Karpas-422 (cell line): ENCODE data around the gene RELCH. TPM values are rescaled to one million over a fixed set of nuclear protein-coding genes. Genes with fewer than 3 reads are reported as not detected.

Experiments used
- DNase-seq: peaks from one replicate; pipeline ENCODE4 v3.0.0-alpha.2; 2015
- H2AFZ ChIP-seq: fragments of 200-600 bp; sonication (generic); 2 replicates; pipeline ENCODE4 v1.6.1; 2014; ENCODE audit warnings: antibody characterized with exemption, low read length, mixed read lengths
- H3K27ac ChIP-seq: fragments of 200-600 bp; sonication (generic); 2 replicates; pipeline ENCODE4 v1.5.1; 2014; ENCODE audit warnings: mild to moderate bottlenecking, low read length, moderate library complexity
- H3K27me3 ChIP-seq: fragments of 200-600 bp; sonication (generic); 2 replicates; pipeline ENCODE4 v1.6.1; 2014; ENCODE audit warnings: low read length, mixed read lengths
- H3K36me3 ChIP-seq: fragments of 200-600 bp; sonication (generic); 2 replicates; pipeline ENCODE4 v1.6.1; 2014; ENCODE audit warnings: low read length, mixed read lengths; ENCODE audit not compliant: insufficient read depth
- H3K4me1 ChIP-seq: fragments of 200-600 bp; sonication (generic); 2 replicates; pipeline ENCODE4 v1.6.1; 2014; ENCODE audit warnings: mild to moderate bottlenecking, low read length, mixed read lengths
- H3K4me2 ChIP-seq: fragments of 200-600 bp; sonication (generic); 2 replicates; pipeline ENCODE4 v1.6.1; 2014; ENCODE audit warnings: low read length, low read depth, mild to moderate bottlenecking; ENCODE audit not compliant: poor library complexity, severe bottlenecking
- H3K4me3 ChIP-seq: fragments of 200-600 bp; sonication (generic); 2 replicates; pipeline ENCODE4 v1.5.1; 2014; ENCODE audit warnings: mild to moderate bottlenecking, antibody characterized with exemption, low read length, mixed read lengths
- H3K79me2 ChIP-seq: fragments of 200-600 bp; sonication (generic); 2 replicates; pipeline ENCODE4 v1.6.1; 2014; ENCODE audit warnings: mild to moderate bottlenecking, low read length, mixed read lengths
- H3K9ac ChIP-seq: fragments of 200-600 bp; sonication (generic); 2 replicates; pipeline ENCODE4 v1.6.0; 2014; ENCODE audit warnings: low read length
- H3K9me2 ChIP-seq: fragments of 200-600 bp; sonication (generic), shearing (Covaris generic); replicated peaks from 2 replicates; pipeline ENCODE4 v1.6.0; 2014; ENCODE audit warnings: mild to moderate bottlenecking, low read length, moderate library complexity; ENCODE audit not compliant: insufficient read depth
- H3K9me3 ChIP-seq: fragments of 300-700, 200-600 bp; sonication (generic); 2 replicates; pipeline ENCODE4 v1.6.1; 2014; ENCODE audit warnings: low read length, mixed read lengths
- H4K20me1 ChIP-seq: fragments of 200-600 bp; sonication (generic); 2 replicates; pipeline ENCODE4 v1.6.1; 2014; ENCODE audit warnings: mild to moderate bottlenecking, antibody characterized with exemption, low read length, low read depth; ENCODE audit not compliant: insufficient read depth
- total RNA-seq: library from RNA; depleted of rRNA; stranded (reverse); fragments of >200 nt; shearing (Covaris generic); gene quantifications from 2 replicates; pipeline ENCODE4 v1.2.3, GENCODE V29; 2014; ENCODE audit warnings: low replicate concordance; rRNA removed

RELCH gene, protein sequence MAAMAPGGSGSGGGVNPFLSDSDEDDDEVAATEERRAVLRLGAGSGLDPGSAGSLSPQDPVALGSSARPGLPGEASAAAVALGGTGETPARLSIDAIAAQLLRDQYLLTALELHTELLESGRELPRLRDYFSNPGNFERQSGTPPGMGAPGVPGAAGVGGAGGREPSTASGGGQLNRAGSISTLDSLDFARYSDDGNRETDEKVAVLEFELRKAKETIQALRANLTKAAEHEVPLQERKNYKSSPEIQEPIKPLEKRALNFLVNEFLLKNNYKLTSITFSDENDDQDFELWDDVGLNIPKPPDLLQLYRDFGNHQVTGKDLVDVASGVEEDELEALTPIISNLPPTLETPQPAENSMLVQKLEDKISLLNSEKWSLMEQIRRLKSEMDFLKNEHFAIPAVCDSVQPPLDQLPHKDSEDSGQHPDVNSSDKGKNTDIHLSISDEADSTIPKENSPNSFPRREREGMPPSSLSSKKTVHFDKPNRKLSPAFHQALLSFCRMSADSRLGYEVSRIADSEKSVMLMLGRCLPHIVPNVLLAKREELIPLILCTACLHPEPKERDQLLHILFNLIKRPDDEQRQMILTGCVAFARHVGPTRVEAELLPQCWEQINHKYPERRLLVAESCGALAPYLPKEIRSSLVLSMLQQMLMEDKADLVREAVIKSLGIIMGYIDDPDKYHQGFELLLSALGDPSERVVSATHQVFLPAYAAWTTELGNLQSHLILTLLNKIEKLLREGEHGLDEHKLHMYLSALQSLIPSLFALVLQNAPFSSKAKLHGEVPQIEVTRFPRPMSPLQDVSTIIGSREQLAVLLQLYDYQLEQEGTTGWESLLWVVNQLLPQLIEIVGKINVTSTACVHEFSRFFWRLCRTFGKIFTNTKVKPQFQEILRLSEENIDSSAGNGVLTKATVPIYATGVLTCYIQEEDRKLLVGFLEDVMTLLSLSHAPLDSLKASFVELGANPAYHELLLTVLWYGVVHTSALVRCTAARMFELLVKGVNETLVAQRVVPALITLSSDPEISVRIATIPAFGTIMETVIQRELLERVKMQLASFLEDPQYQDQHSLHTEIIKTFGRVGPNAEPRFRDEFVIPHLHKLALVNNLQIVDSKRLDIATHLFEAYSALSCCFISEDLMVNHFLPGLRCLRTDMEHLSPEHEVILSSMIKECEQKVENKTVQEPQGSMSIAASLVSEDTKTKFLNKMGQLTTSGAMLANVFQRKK
- 39.4 and 91.9 TPM in 2 replicates for total RNA-seq

DNA sequence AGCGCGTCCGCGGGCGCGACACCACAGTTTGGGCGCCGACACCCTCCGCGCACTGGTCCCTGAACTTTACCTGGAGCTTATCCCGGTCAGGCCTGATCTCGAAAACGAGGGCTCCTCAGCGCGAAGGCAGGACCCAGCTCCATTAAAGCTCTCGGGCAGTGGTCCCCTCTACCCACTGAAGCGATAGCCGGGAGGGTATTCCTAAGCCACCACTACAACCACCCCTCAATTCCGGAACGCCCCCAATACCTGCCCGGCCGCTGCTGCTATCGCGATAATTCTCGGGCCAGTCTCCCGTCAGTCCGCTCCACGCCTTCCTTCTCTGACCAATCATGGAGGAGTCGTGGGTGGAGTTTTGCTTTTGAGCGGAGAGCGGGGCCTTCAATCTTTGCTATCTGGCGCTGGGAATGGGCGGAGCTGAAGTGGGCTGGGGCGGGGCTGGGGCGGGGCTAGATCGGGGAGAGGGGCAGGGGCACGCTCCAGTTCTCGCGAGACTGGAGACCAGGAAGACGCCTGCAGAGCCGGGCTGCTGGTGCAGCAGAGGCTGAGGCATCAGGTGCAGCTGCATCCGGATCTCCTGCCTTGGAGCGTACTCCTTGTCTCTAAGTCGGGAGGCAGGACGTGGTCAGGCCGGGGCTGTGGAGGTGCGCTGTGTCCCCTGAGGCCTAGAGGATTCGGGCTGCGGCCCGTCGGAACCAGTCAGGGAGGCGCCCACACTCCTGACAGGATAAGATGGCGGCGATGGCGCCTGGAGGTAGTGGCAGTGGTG is at the start of gene RELCH, which contains the start of gene PIGN:
Gene RELCH (plus strand): TSS at position 482 of the 769 bp plus-strand sequence. CDS start 251 bp downstream, at position 733.
Gene PIGN (minus strand): TSS at position 283 of the 769 bp plus-strand sequence. CDS start 25,703 bp downstream, outside the sequence.
- peaks cover 96% of the 10 kb centered on the region for H3K79me2 ChIP-seq

DNA sequence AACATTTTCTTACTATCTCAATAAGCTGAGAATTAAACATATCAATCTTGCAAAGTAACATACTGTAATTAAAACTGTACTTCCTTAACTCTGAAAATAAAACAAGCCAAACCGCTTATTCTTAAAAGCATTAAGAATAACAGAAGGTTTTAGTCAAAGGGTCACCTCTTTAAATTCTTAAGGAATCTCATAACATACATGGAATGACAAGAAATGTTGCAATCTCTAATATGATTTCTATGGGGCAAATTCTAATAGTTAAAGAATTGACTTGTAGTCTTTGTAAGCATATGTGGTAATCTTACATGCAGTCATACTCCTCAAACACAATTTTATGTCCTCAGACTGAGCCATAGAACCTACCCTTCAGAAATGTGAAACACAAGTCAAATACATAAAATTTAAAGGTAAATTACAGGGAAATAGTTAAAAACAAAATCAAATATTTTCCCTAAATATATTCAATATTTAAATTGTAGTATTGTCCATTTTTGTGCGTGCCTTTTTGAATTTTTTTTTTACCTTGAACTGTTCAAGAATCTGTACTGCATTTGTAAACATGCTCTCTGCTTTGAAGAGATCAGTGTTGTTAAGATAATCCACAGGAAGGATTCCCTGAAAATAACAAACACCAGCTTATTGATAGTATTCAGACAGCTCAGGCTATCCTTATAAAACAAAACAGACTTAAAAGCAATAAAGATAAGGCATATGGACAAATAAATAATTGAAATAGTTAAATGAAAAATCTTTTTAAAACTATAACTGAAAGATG is 48.4 kb upstream of the RELCH start:
- no peaks in the 10 kb centered on the region; the same call in 1 of the 2 replicates for H3K79me2 ChIP-seq
- peaks cover 17% of the 10 kb centered on the region; the same call in 1 of the 2 replicates for H3K36me3 ChIP-seq
- H3K4me2 ChIP-seq = no peak overlapping the region
- no peak for DNase-seq
- H3K27me3 ChIP-seq = no peaks in the 10 kb centered on the region
- no peak overlapping the region for H3K4me3 ChIP-seq
- H4K20me1 ChIP-seq = no peaks in the 10 kb centered on the region
- H3K9ac ChIP-seq = no peak overlapping the region
- H3K27ac ChIP-seq = no peak overlapping the region
- H3K4me1 ChIP-seq = no peaks in the 10 kb centered on the region
- H2AFZ ChIP-seq = no peak overlapping the region
- H3K9me2 ChIP-seq = no peaks in the 10 kb centered on the region
- H3K9me3 ChIP-seq = no peaks in the 10 kb centered on the region

More for the DNA sequence above, at the start of gene RELCH, which contains the start of gene PIGN:
- peak within 1 kb of the TSS; percentile 19 for H2AFZ ChIP-seq
- DNase-seq = peak; percentile 99
- peaks cover 28% of the 10 kb centered on the region for H3K36me3 ChIP-seq
- H4K20me1 ChIP-seq = peaks cover 16% of the 10 kb centered on the region
- H3K27me3 ChIP-seq = no peaks in the 10 kb centered on the region
- H3K4me1 ChIP-seq = peaks cover 51% of the 10 kb centered on the region
- peak within 1 kb of the TSS; percentile 84 for H3K4me2 ChIP-seq
- peak within 1 kb of the TSS; percentile 97 for H3K9ac ChIP-seq
- H3K27ac ChIP-seq = peak within 1 kb of the TSS; percentile 7; the same call in 1 of the 2 replicates
- peak within 1 kb of the TSS; percentile 95 for H3K4me3 ChIP-seq
- no peaks in the 10 kb centered on the region for H3K9me3 ChIP-seq
- H3K9me2 ChIP-seq = no peaks in the 10 kb centered on the region

DNA sequence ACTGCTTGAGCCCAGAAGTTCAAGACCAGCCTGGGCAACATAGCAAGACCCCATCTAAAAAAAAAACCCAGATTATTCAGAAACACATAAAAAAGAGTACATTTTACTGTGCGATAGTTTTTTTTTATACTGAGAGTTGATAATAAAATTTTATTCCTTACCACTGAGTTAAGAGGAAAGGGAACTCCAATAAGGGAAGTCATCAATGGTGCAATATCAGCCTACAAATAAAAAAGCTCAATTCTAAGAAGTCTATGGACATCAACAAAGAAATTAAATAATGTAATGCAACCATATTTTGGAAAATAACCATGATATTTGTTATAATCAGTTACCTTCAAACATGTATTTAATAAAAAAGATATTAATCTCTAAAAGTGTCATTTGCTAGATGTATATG is 46.8 kb upstream of the RELCH start:
- Histone ChIP-seq H3K9me2 (no peaks in the 10 kb centered on the region), H3K9me3 (no peaks in the 10 kb centered on the region), H3K27ac (no peak overlapping the region), H2AFZ (no peak overlapping the region), H3K4me2 (no peak overlapping the region), H3K4me3 (no peak overlapping the region), H3K27me3 (no peaks in the 10 kb centered on the region), H3K9ac (no peak overlapping the region), H3K4me1 (no peaks in the 10 kb centered on the region), H3K36me3 (peaks cover 25% of the 10 kb centered on the region; the same call in 1 of the 2 replicates), H3K79me2 (no peaks in the 10 kb centered on the region; the same call in 1 of the 2 replicates), H4K20me1 (no peaks in the 10 kb centered on the region)
- DNase-seq = no peak

DNA sequence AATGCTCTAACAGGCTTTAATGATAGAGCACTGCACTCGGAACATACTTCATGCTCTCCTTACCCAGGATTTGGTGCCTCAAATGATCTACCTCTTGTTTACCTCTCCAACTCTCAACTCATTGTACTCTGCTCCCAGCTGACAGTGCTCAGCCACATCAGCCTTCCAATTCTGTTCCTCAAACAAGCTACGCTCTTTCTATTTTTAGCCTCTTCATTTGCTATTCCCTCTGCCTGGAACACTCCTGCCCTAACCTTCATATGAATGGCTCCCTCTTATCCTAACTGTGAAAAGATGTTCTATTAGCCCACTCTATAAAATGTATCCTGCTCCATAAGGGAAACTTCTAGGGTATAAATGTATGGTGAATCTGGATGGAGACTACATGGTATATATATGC is 42.7 kb upstream of the RELCH start:
- Histone ChIP-seq H3K4me1 (no peaks in the 10 kb centered on the region), H3K4me2 (no peak overlapping the region), H3K9me3 (no peaks in the 10 kb centered on the region), H3K27me3 (no peaks in the 10 kb centered on the region), H3K79me2 (no peaks in the 10 kb centered on the region; the same call in 1 of the 2 replicates), H3K9me2 (no peaks in the 10 kb centered on the region), H3K27ac (no peak overlapping the region), H3K9ac (no peak overlapping the region), H3K36me3 (peaks cover 26% of the 10 kb centered on the region; the same call in 1 of the 2 replicates), H4K20me1 (no peaks in the 10 kb centered on the region), H3K4me3 (no peak overlapping the region), H2AFZ (no peak overlapping the region)
- DNase-seq = no peak

DNA sequence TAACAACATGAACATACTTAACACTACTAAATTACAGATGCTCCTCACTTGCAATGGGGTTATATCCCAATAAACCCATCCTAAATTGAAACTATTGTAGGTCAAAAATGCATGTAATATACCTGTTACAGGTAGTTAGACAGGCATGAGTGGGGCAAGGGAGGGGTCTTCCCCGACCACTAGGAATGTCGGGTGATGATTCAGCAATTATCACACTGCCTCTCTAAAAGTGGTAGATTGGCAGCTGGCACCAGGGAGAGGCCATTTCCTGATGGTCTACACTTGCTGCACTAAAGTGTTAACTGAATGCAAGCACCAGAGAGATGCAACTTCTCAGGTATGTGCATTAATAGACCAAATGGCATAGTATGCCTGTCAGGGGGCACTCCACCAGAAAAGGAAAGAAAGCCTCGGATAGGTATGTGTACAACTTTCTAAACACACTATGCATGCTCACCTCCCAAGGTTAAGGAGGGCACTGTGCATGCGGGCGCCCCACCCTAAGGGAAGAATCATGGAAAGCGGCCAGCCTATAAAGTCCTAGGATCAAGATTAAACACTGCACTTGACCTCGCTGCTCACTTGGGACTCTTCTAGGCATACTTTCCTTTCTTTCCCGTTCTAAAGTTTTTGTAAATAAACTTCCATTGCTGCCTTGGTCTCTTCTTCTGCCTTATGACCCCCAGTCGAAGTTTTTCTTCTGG is 35.8 kb upstream of the RELCH start:
- H3K4me3 ChIP-seq = no peak overlapping the region
- no peak overlapping the region for H3K9ac ChIP-seq
- H3K9me2 ChIP-seq = no peaks in the 10 kb centered on the region
- H4K20me1 ChIP-seq = no peaks in the 10 kb centered on the region
- no peaks in the 10 kb centered on the region for H3K27me3 ChIP-seq
- H3K27ac ChIP-seq = no peak overlapping the region
- 0 out of 2 replicates have a peak, but pooled peaks cover 4% of the 10 kb centered on the region for H3K79me2 ChIP-seq
- H3K36me3 ChIP-seq = peaks cover 19% of the 10 kb centered on the region; the same call in 1 of the 2 replicates
- H2AFZ ChIP-seq = no peak overlapping the region
- no peaks in the 10 kb centered on the region for H3K9me3 ChIP-seq
- H3K4me1 ChIP-seq = peaks cover 12% of the 10 kb centered on the region
- no peak for DNase-seq
- no peak overlapping the region for H3K4me2 ChIP-seq

DNA sequence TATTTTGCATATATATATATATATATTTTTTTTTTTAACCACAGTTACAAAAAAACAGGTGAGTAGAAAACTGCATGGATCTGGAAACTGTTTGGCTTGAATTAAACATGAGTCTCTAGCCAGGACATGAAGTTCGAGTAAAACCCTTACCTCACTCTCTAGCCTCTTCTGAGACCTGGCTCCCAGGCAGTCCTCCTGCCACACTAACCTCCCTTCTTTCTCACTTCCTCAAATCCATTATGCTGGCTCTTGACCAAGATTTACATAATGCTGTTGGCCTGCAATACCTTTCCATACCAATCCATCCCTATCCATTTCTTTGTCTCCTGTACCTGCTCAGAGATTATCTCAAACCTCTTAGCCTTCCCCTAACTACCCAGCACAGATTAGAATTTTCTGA is 34.2 kb upstream of the RELCH start:
- peaks cover 7% of the 10 kb centered on the region; the same call in 1 of the 2 replicates for H3K79me2 ChIP-seq
- peak; percentile 46 for DNase-seq
- H3K36me3 ChIP-seq = peaks cover 25% of the 10 kb centered on the region; the same call in 1 of the 2 replicates
- H4K20me1 ChIP-seq = no peaks in the 10 kb centered on the region
- H2AFZ ChIP-seq = no peak overlapping the region
- H3K4me2 ChIP-seq = no peak overlapping the region
- no peak overlapping the region for H3K9ac ChIP-seq
- no peaks in the 10 kb centered on the region for H3K27me3 ChIP-seq
- H3K4me3 ChIP-seq = no peak overlapping the region
- H3K27ac ChIP-seq = no peak overlapping the region
- H3K4me1 ChIP-seq = peaks cover 12% of the 10 kb centered on the region
- no peaks in the 10 kb centered on the region for H3K9me3 ChIP-seq
- no peaks in the 10 kb centered on the region for H3K9me2 ChIP-seq
